Left colon (tissue), 2 donors: ENCODE data around the gene ELFN1. TPM values are rescaled to one million over a fixed set of nuclear protein-coding genes. Genes with fewer than 3 reads are reported as not detected.

Experiments
- ATAC-seq: fragments of 200-7000 bp; cut with Tn5 transposase; one replicate; pipeline ENCODE4 v1.9.1; 2020; ENCODE audit warnings: mild to moderate bottlenecking, moderate library complexity
- DNase-seq, 2 donors: peaks; one replicate each; pipeline ENCODE4 v3.0.0-alpha.2; 2020
- intact Hi-C, 2 donors: fragments of 100-400 bp; cut with DNase I in 1 of 2; cut with micrococcal nuclease in 1 of 2; formaldehyde crosslinking; loops; one replicate each; pipeline versions ENCODE4 v1.11.2 to v1.14.0; 2022; cut with DNase I, micrococcal nuclease
- long read RNA-seq: library from polyadenylated mRNA; unstranded; transcript quantifications from one replicate; pipeline ENCODE4 v2.0.0, GENCODE V29; 2021
- total RNA-seq, 2 donors: library from RNA; stranded (reverse); fragmentation: NEBNext Ultra II Directional; extraction: Animal tissue kit (Norgen Biotek cat#: 25700); gene quantifications; one replicate each; pipeline ENCODE4 v1.2.1, GENCODE V29; 2021
- donor health status: DM: no; HTN: no; CAD: no.
- donor health status: DM: yes; HTN: yes; CAD: no.

The ELFN1 gene
- total RNA-seq, result under 1 TPM; 0.25 to 0.46 TPM
- long read RNA-seq, result 0 reads

GRCh38 chr7:1669954-1670893 is at the start of gene ELFN1:
ELFN1 (plus strand) TSS chr7:1670277; CDS start chr7:1744597, 74,320 bp downstream.
- no peak for DNase-seq
- intact Hi-C loops, result loop anchor here in 1 of 2 donors (10.0 kb wide), 1 partner anchor 545 kb away; no protein-coding TSS in a partner anchor
- ATAC-seq, result no peak

DNA sequence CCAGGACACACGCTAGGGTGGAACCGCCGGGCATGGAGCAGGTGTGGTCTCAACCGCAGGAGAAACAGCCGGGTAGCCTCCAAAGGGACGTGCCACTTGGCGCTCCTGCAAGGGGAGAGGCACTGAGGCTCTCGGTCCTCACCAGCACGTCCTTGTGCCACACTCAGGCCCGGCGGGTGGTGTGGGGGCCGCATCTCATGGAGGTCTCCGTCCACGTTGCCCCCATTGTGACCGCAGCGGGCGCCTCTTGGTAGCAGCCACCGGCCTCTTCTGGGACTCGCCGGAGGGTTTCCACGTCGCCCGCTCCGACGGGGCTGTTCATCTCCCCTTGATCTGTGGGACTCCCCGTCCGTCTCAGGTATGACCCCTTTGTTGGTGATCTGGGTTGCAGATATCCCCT is 49.2 kb upstream of the ELFN1 start:
- ATAC-seq, result no peak
- intact Hi-C loops, result no loop called here

DNA sequence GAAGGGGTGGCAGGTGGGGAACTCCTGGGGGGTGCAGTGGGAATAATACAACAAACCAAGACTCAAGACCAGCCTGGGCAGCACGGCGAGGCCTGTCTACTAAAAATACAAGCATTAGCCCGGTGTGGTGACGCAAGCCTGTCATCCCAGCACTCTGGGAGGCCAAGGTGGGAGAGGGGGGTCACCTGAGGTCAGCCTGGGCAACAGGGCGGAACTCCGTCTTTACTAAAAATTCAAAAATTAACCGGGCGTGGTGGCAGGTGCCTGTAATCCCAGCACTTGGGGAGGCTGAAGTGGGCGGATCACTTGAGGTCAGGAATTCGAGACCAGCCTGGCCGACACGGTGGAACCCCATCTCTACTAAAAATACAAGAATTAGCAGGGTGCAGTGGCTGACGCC is 48.4 kb upstream of the ELFN1 start:
- no peak for ATAC-seq
- intact Hi-C loops, result no loop called here
- no peak for DNase-seq

More for the DNA sequence above, 49.2 kb upstream of the ELFN1 start:
- no peak for DNase-seq

- no peak for ATAC-seq
These were observed 47.6 kb upstream of the ELFN1 start for GRCh38 chr7:1622441-1622840.

GRCh38 chr7:1623810-1624209 is 46.3 kb upstream of the ELFN1 start:
- DNase-seq (no peak), ATAC-seq (no peak)
- intact Hi-C loops, result no loop called here

More at GRCh38 chr7:1622441-1622840, 47.6 kb upstream of the ELFN1 start:
- intact Hi-C loops, result no loop called here
- DNase-seq, result no peak

GRCh38 chr7:1624999-1625927 is 44.8 kb upstream of the ELFN1 start:
- no peak for ATAC-seq
- intact Hi-C loops, result no loop called here
- no peak for DNase-seq

GRCh38 chr7:1626769-1627168 is 43.3 kb upstream of the ELFN1 start:
- intact Hi-C loops, result no loop called here
- no peak for DNase-seq
- ATAC-seq, result no peak

- no peak for DNase-seq
- ATAC-seq, result no peak
- intact Hi-C loops, result no loop called here
These were observed 39.3 kb upstream of the ELFN1 start for GRCh38 chr7:1630700-1631336.

DNA sequence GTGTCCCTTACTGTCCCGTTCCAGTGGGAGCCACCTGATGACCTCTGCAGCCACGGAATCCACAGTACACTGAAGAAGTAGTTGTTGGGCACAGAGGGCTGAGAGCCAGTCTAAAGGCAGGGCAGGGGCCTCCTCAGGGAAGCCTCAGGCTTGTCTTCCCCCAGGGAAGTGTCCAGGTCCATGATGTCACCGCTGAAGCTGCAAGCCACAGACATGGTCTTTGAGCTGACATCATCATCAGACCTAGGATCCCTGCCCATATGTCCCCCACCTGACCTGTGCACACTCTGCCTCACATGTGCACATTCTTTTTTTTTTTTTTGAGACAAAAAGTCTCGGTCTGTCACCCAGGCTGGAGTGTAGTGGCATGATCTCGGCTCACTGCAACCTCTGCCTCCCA is 38.4 kb upstream of the ELFN1 start:
- ATAC-seq (no peak), DNase-seq (no peak)
- intact Hi-C loops, result no loop called here

- DNase-seq (no peak), ATAC-seq (no peak)
- intact Hi-C loops, result no loop called here
These were observed 37.6 kb upstream of the ELFN1 start for GRCh38 chr7:1632506-1632905.

DNA sequence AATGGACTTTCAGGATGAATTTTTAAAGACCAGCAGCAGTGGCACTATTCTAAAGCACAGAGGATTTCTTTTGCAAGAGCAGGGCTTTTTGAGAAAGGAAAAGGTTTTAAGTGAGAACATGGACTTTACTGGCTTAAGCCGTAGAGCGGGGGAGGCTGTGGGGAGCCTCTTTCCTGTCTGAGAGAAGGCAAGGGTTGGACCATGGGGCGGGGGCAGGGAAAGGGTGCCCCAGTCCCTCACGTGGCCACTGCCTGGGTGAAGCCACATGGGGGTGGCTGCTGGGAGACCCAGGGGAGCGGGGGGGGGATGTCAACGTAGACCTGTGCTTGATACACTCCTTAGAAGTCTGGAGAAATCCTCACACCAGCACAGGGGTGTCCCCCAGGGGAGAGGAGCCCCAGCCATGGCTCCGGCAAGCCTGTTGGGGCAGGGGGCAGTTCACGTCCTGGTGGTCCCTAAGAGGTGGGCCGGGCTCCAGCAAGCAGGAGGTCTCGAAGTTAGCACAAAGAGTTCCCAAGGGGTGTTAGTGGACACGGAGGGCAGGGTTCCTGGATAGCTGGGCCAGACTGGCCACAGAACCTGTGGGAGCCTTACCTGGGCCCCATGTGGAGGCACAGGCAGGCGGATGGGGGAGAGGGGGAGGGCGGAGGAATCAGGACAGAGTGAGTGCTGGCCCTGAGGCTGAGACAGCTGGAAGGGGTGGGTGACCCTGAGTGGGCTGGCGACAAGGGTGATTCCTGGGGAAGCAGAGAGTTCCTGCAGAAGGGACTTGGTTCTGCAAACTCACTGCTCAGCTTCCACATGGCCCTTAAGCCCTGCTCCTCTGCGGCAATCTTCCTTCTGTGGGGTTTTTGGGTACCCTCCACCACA is 36.9 kb upstream of the ELFN1 start:
- no peak for DNase-seq
- intact Hi-C loops, result no loop called here
- ATAC-seq, result no peak

DNA sequence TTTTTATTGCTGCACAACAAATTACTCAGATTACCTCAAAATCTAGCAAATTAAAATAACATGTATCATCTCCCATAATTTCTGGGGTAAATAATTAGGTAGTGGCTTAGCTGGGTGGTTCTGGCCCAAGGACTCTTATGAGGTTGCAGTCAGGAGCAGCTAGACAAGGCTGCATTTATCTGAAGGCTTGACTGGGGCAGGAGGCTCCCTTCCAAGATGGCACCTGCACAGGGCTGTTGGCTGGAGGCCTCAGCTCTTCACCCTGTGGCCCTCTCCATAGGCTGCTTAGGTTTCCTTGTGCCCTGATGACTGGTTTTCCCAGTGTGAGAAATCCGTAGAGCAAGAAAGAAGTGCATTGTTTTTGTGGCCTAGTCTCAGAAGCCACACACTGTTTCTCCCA is 34.7 kb upstream of the ELFN1 start:
- no peak for ATAC-seq
- DNase-seq, result no peak
- intact Hi-C loops, result no loop called here

- ATAC-seq, result no peak
- DNase-seq, result no peak
- intact Hi-C loops, result no loop called here
These were observed 32.9 kb upstream of the ELFN1 start for GRCh38 chr7:1637155-1637554.

GRCh38 chr7:1638215-1638661 is 31.8 kb upstream of the ELFN1 start:
- ATAC-seq (no peak), DNase-seq (no peak)
- intact Hi-C loops, result no loop called here

DNA sequence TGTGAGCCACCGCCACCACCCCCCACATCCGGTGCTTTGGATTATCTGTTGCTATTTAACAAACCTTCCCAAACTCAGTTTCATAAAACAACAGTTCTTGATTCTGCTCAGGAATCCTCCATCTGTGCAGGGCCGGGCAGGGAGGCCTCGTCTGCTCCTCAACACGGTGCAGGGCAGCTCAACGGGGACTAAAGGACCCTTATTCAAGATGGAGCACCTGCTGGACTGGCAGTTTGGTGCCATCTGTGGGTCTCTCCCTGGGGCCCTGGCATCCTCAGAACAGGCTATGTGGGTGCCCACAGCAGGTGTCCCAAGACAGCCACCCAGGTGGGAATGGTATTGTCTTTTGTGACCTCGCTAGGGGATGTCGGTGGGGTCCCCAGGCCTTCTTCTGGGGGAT is 31.0 kb upstream of the ELFN1 start:
- DNase-seq (no peak), ATAC-seq (no peak)
- intact Hi-C loops, result no loop called here

DNA sequence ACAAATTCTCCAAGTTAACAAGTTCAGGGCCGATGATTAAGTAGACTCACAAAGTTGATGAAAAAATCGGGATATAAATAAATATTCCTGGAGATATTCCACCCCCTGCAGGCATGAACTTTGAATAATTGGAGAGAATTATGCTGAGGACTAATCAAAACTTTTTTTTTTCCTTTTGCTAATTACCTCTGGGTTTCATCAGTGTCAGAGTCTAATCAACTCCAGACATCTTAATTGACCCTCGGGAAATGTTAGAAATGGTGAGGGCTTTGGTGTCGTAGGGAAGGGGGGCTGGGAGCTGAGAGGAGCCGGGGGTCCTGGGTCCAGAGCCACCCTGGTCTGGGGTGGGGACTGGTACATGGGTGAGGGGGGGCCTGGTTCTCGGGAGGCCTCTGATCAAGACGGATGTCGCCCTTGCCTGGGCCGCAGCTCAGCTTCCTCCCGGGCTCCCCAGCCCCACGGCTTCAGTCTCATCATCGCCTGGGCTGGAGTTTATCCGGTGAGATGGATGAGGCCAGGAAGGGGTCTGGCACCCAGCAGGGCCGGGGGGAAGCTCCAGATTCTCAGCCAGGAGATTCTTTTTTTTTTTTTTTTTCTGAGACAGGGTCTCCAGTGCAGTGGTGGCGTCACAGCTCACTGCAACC is 30.4 kb upstream of the ELFN1 start:
- DNase-seq, result no peak
- intact Hi-C loops, result no loop called here
- ATAC-seq, result no peak

DNA sequence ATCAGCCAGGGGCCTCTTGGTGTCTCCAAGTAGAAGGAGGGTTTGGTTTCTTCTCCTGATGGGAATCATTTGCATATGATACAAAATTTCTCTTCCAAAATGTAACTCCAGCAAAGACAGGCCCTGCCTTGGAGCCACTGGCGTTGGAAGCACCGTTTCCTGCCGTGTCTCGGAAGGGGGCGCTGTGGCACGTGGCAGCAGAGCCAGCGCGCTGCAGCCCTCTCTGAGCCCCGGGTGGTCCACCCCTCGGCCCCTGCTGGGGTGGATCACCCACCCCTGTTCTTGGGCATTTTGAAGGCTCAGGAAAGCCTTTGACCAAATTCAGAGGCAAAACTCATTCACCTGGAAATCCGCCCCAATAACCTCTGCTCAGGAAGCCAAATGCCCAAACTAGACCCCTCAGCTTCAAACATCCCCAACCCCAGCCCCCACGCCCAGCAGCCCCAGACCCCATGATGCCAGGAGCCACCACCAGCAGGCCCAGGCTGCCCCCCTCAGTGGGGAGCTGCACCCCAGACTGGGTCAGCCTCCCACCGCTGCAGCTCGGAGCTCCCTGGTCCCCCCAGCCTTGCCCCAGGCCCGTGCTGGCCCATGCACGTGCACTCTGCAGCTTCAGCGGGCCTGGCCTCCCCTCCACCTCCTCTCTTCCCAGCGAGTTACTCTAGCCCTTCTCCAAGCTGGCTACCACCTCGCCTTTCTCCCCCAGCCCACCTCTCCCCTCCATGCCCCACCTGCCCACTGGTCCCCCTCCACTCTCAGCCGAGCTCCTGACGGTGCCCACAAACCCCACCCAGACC is 29.5 kb upstream of the ELFN1 start:
- ATAC-seq (no peak), DNase-seq (no peak)
- intact Hi-C loops, result no loop called here
